Neutrophil (primary cell): ENCODE measurements around the gene YIF1A.

Experiments
- H3K27ac ChIP-seq: fragments of 200-600 bp; sonication (generic); 2 replicates; pipeline ENCODE4 v1.5.1; 2016; ENCODE audit warnings: mild to moderate bottlenecking, moderate library complexity
- H3K27me3 ChIP-seq: fragments of 200-600 bp; sonication (generic); 2 replicates; pipeline ENCODE4 v1.6.0; 2016; ENCODE audit warnings: mild to moderate bottlenecking
- H3K36me3 ChIP-seq: fragments of 200-600 bp; sonication (generic); 2 replicates; pipeline ENCODE4 v1.5.1; 2017
- H3K4me1 ChIP-seq, 2 experiments: fragments of 200-600 bp in 1 of 2; sonication (generic) in 1 of 2; 1 replicate in 1 of 2; 2 replicates in 1 of 2; pipeline versions ENCODE4 v1.5.1 to v1.6.1; 2013 to 2016; ENCODE audit warnings: low read depth in 1 of 2, low read length in 1 of 2, mild to moderate bottlenecking in 1 of 2, moderate library complexity in 1 of 2; ENCODE audit not compliant: control insufficient read depth in 1 of 2, insufficient read depth in 1 of 2
- H3K4me3 ChIP-seq, 2 experiments: fragments of 200-600 bp in 1 of 2; sonication (generic) in 1 of 2; 1 replicate in 1 of 2; 2 replicates in 1 of 2; pipeline ENCODE4 v1.5.1; 2013 to 2016; ENCODE audit warnings: low read depth in 1 of 2, low read length in 1 of 2, mild to moderate bottlenecking in 1 of 2, moderate library complexity in 1 of 2
- H3K9me3 ChIP-seq: fragments of 200-600 bp; sonication (generic); 2 replicates; pipeline ENCODE4 v1.5.1; 2016
- CTCF ChIP-seq: fragments of 200-600 bp; sonication (generic); IDR thresholded peaks from 2 replicates; pipeline ENCODE4 v1.5.1; 2016; ENCODE audit warnings: antibody characterized with exemption

The YIF1A gene

GRCh38 chr11:66264914-66265313 is 24.0 kb downstream of the YIF1A start:
- H3K9me3 ChIP-seq: no peaks in the 10 kb centered on the region
- H3K27ac ChIP-seq: no peak overlapping the region
- H3K36me3 ChIP-seq: no peaks in the 10 kb centered on the region
- peaks cover 7% of the 10 kb centered on the region for H3K27me3 ChIP-seq
- no peak for TF ChIP-seq CTCF
- H3K4me3 ChIP-seq: no peak overlapping the region
- peaks cover 24 to 25% of the 10 kb centered on the region in 2 experiments for H3K4me1 ChIP-seq

- Histone ChIP-seq H3K4me1 (peaks cover 19% of the 10 kb centered on the region in 2 experiments), H3K9me3 (no peaks in the 10 kb centered on the region), H3K4me3 (no peak overlapping the region), H3K36me3 (no peaks in the 10 kb centered on the region), H3K27ac (no peak overlapping the region), H3K27me3 (peaks cover 12% of the 10 kb centered on the region)
- no peak for TF ChIP-seq CTCF
These were observed 24.6 kb downstream of the YIF1A start for GRCh38 chr11:66264383-66264782.

DNA sequence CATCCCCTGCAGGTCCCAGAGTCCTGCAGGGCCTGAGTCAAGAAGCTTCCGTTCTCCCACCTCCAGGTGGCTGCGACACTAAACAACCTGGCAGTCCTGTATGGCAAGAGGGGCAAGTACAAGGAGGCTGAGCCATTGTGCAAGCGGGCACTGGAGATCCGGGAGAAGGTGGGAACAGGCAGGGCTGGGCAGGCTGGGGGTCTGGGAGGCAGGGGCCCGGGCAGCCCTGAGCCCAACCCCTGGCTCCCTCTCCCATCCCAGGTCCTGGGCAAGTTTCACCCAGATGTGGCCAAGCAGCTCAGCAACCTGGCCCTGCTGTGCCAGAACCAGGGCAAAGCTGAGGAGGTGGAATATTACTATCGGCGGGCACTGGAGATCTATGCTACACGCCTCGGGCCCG is 25.2 kb downstream of the YIF1A start:
- Histone ChIP-seq H3K4me3 (no peak overlapping the region), H3K36me3 (no peaks in the 10 kb centered on the region), H3K27ac (no peak overlapping the region), H3K4me1 (peaks cover 13 to 14% of the 10 kb centered on the region in 2 experiments), H3K9me3 (no peaks in the 10 kb centered on the region), H3K27me3 (peaks cover 18% of the 10 kb centered on the region)
- TF ChIP-seq CTCF: no peak

GRCh38 chr11:66263231-66263630 is 25.7 kb downstream of the YIF1A start:
- Histone ChIP-seq H3K9me3 (no peaks in the 10 kb centered on the region), H3K4me3 (no peak overlapping the region), H3K27ac (no peak overlapping the region), H3K27me3 (peaks cover 23% of the 10 kb centered on the region), H3K4me1 (peaks cover 17 to 19% of the 10 kb centered on the region in 2 experiments), H3K36me3 (no peaks in the 10 kb centered on the region)
- no peak for TF ChIP-seq CTCF

- Histone ChIP-seq H3K9me3 (no peaks in the 10 kb centered on the region), H3K4me3 (no peak overlapping the region), H3K4me1 (peaks cover 17 to 20% of the 10 kb centered on the region in 2 experiments), H3K27me3 (peaks cover 29% of the 10 kb centered on the region), H3K36me3 (no peaks in the 10 kb centered on the region), H3K27ac (no peak overlapping the region)
- TF ChIP-seq CTCF: no peak
These were observed 26.2 kb downstream of the YIF1A start for GRCh38 chr11:66262696-66263095.

DNA sequence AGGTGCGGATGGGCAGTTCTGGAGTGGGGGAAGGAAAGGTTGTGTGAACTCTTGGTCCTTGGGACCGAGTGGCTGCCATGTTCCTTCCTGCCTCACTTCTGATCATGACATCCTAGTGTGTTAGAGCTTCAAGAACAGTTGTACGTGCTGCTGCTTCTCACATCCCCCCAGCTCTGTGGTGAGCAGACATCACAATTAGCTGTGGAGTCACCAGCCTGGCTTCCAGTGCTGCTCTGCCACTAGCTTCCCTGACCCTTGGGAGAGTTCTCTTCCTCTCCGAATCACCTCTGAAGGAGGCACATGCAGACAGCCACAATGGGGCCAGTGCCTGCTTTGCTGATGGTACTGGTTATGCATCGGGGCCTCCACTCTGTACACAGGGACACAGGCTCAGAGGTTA is 26.8 kb downstream of the YIF1A start:
- H3K9me3 ChIP-seq: no peaks in the 10 kb centered on the region
- no peak overlapping the region for H3K27ac ChIP-seq
- peaks cover 16 to 20% of the 10 kb centered on the region in 2 experiments for H3K4me1 ChIP-seq
- peaks cover 34% of the 10 kb centered on the region for H3K27me3 ChIP-seq
- no peak for TF ChIP-seq CTCF
- H3K4me3 ChIP-seq: no peak overlapping the region
- H3K36me3 ChIP-seq: no peaks in the 10 kb centered on the region
